NCI-H1105 (cell line): ENCODE results near the gene UBA1.
A peak's percentile ranks its signal among the peaks of the same experiment; 100 is the strongest.

Experiments used
- DNase-seq: peaks from one replicate; lab custom pipeline; 2025; lab: John Stamatoyannopoulos, UW

Gene UBA1

DNA sequence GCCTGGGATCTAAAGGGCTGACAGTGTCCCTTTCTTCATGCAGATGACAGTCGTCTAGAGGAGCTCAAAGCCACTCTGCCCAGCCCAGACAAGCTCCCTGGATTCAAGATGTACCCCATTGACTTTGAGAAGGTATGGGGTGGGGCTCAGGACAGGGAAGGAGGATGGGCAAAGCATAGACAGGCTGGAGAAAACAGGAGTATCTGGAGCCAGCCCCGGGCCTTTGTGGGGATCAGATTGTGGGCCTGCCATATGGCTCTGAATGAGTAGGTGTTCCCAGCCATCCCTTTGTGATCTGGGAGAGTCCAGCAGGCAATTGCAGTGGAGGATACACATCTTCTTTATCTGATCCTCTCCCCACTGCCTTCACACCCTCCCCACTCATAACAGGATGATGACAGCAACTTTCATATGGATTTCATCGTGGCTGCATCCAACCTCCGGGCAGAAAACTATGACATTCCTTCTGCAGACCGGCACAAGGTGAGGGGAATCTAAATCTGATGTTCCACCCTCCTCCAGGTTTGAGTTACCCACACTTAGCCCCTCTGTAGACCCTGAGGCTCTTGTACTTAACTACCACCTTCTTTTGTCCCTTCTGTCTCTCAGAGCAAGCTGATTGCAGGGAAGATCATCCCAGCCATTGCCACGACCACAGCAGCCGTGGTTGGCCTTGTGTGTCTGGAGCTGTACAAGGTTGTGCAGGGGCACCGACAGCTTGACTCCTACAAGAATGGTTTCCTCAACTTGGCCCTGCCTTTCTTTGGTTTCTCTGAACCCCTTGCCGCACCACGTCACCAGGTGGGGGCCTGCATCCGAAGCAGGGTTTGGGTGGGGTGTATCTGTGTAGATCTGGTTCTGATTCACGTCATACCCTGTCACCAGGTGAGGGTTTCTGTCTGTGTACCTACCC is 19.0 kb downstream of the UBA1 start:
- DNase-seq, result no peak

- no peak for DNase-seq
These were observed 20.9 kb downstream of the UBA1 start for GRCh38 chrX:47214435-47215077.

GRCh38 chrX:47215291-47215900 is 21.8 kb downstream of the UBA1 start:
- no peak for DNase-seq

GRCh38 chrX:47216393-47216925 is 22.8 kb downstream of the UBA1 start:
- DNase-seq, result no peak

GRCh38 chrX:47217121-47217851 is 23.7 kb downstream of the UBA1 start:
- DNase-seq, result no peak

DNA sequence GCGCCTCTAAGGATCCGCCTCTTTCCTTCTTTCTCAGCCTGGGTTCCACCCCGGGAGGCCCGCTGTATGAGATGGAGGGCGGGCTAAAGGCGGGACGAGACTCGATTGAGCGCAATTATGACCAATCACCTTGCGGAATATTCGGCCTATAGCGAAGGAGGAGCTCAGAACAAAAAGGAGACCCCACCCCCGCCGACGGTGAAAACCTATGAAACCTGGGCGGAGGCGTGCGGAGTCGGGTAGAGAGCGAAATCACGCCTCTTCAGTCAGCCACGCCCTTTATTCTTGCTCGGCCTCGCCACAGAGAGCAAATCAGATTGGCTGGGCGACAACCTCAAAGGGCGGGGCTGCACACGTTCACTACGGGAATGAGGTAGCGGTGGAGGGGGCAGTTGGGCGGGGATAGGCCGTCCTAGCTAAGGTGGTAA is 24.2 kb downstream of the UBA1 start:
- DNase-seq, result peak; percentile 95

GRCh38 chrX:47218280-47218919 is 24.8 kb downstream of the UBA1 start, which contains the start of gene CDK16:
TSS of gene CDK16 (plus strand) at chrX:47218681. CDS start at chrX:47223558, 4,877 bp downstream.
- DNase-seq, result peak; percentile 57

- DNase-seq, result no peak
These were observed 25.5 kb downstream of the UBA1 start for GRCh38 chrX:47218920-47219815.

DNA sequence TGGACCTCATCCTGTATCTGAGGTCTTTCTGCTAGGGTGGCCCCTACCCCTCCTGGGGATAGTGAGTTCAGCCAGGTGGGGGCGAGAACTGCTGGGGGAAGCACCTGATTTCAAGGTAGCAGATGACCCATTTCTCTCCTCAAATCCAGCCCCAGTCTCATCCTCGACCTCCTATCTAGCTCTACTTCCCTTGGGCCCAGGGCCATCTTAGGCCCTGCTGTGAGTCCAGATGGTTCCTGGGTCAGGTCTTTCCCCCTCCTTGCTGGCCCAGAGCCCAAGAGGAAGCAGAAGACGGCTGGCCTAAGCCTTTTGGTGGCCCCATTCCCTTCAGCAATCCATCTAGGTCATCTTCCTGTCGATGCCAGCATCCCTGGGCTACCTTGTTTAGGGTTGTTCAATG is 28.1 kb downstream of the UBA1 start:
- no peak for DNase-seq

GRCh38 chrX:47222751-47223350 is 29.2 kb downstream of the UBA1 start:
- no peak for DNase-seq

GRCh38 chrX:47223476-47224250 is 30.0 kb downstream of the UBA1 start:
- no peak for DNase-seq

- no peak for DNase-seq
These were observed 30.8 kb downstream of the UBA1 start for GRCh38 chrX:47224266-47224895.

DNA sequence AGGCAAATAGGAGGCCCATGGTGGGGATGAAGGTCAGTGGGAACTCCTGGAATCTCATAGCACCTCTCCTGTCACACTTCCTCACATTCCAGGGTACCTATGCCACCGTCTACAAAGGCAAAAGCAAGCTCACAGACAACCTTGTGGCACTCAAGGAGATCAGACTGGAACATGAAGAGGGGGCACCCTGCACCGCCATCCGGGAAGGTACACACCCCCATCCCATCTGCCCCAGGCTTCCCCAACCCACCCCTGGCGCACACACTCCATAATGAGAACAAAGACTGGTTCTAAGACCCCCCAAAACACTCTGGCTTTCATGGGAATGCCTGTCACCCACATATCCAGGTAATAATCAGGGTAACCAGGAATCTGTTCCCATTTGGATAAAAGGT is 31.3 kb downstream of the UBA1 start:
- DNase-seq, result no peak

DNA sequence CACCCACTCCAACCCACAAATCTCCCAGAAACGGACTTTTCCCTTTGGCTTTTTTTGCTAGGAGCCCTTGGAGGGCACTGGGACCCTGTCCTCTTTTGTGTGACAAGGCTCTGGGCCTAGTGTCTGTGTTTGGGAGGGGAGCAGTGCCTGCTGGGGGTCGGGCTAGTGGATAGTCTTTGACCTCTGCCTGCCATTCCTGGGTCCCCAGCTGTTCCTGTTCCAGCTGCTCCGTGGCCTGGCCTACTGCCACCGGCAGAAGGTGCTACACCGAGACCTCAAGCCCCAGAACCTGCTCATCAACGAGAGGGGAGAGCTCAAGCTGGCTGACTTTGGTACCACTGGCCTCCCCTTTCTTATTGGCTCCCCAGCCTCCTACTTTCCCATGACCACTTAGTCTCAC is 32.4 kb downstream of the UBA1 start:
- DNase-seq, result no peak

- no peak for DNase-seq
These were observed 33.1 kb downstream of the UBA1 start for GRCh38 chrX:47226531-47227333.

- DNase-seq, result no peak
These were observed 33.6 kb downstream of the UBA1 start for GRCh38 chrX:47227334-47227583.

DNA sequence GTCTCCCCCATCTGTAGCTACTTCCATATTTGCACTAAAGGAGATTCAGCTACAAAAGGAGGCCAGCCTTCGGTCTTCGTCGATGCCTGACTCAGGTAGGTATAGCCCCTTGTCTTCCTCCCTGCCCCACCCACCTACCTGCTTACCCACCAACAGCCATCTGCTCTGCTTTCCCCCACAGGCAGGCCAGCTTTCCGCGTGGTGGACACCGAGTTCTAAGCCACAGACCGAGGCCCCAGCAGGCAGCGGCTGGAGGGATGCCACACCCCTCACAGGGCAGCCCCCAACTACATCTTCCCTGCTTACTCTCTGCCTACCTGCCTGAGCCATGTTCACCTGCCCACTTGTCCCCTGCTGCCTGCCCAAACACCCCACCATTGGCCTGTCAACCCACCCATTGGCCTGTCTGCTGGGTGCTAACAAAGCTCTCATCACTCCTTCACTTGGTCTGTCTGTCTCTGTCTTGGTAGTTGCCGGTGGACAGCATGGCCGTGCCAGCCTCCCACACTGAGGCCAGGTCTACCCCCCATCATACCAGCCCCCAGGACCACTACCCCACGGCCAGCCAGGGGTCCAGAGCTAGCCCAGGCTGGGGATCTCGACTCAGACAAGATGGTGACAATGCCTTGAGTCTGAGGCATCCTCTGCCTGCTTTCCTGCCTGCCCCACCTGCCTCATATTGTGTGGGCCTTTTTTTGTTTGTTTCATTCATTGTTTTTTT is 35.1 kb downstream of the UBA1 start:
- DNase-seq, result no peak
